Keratinocyte (primary cell): Measurements from ENCODE around the gene GRIA3. TPM values are rescaled to one million over a fixed set of nuclear protein-coding genes. Genes with fewer than 3 reads are reported as not detected.

Source experiments
- DNase-seq: peaks from one replicate; pipeline ENCODE4 v3.0.0-alpha.2; 2011; ENCODE audit warnings: low read depth, missing footprints, low spot score
- FAIRE-seq: peaks from 2 replicates; lab custom pipeline; 2011; peaks lifted over from hg19 to GRCh38; lab: Jason Lieb, UNC
- H2AFZ ChIP-seq: 2 replicates; pipeline ENCODE4 v1.6.0; 2012; ENCODE audit warnings: low read length, control low read depth, inconsistent platforms; ENCODE audit not compliant: control insufficient read depth
- H3K27ac ChIP-seq: 2 replicates; pipeline ENCODE4 v1.5.1; 2011; ENCODE audit warnings: low read length; ENCODE audit not compliant: control insufficient read depth, insufficient read depth
- H3K27me3 ChIP-seq: 3 replicates; pipeline ENCODE4 v1.6.0; 2011; ENCODE audit warnings: low read length; ENCODE audit not compliant: control insufficient read depth, insufficient read depth; ENCODE audit errors: extremely low read depth
- H3K36me3 ChIP-seq, 2 experiments: 2 replicates in 1 of 2; 3 replicates in 1 of 2; pipeline ENCODE4 v1.5.1; 2011; ENCODE audit warnings: low read length in 2 of 2, mild to moderate bottlenecking in 1 of 2; ENCODE audit not compliant: control insufficient read depth in 2 of 2, insufficient read depth in 2 of 2; ENCODE audit errors: extremely low read depth in 1 of 2
- H3K4me1 ChIP-seq: 3 replicates; pipeline ENCODE4 v1.5.1; 2011; ENCODE audit warnings: low read length; ENCODE audit not compliant: control insufficient read depth, insufficient read depth; ENCODE audit errors: extremely low read depth
- H3K4me2 ChIP-seq: 3 replicates; pipeline ENCODE4 v1.6.0; 2011; ENCODE audit warnings: low read depth, low read length; ENCODE audit not compliant: control insufficient read depth, insufficient read depth; ENCODE audit errors: extremely low read depth
- H3K4me3 ChIP-seq, 3 experiments: fragments of 200-600 bp in 1 of 3; sonication (generic) in 1 of 3; 2 replicates in 2 of 3; 3 replicates in 1 of 3; pipeline ENCODE4 v1.5.1; 2011 to 2016; ENCODE audit warnings: low read length in 3 of 3, mild to moderate bottlenecking in 3 of 3, control low read depth in 2 of 3, inconsistent platforms in 1 of 3, low read depth in 1 of 3, mixed read lengths in 1 of 3, mixed run types in 1 of 3, moderate library complexity in 1 of 3; ENCODE audit not compliant: control insufficient read depth in 2 of 3, insufficient read depth in 2 of 3; ENCODE audit errors: extremely low read depth in 1 of 3
- H3K79me2 ChIP-seq: 2 replicates; pipeline ENCODE4 v1.6.0; 2012; ENCODE audit warnings: low read length; ENCODE audit not compliant: control insufficient read depth, insufficient read depth
- H3K9ac ChIP-seq: 3 replicates; pipeline ENCODE4 v1.6.0; 2011; ENCODE audit warnings: low read length; ENCODE audit not compliant: control insufficient read depth, insufficient read depth; ENCODE audit errors: extremely low read depth
- H3K9me1 ChIP-seq: 3 replicates; pipeline ENCODE4 v1.6.0; 2011; ENCODE audit warnings: low read length; ENCODE audit not compliant: control insufficient read depth, insufficient read depth; ENCODE audit errors: extremely low read depth
- H3K9me3 ChIP-seq: 2 replicates; pipeline ENCODE4 v1.5.1; 2012; ENCODE audit warnings: low read depth, low read length; ENCODE audit not compliant: control insufficient read depth
- H4K20me1 ChIP-seq: 3 replicates; pipeline ENCODE4 v1.6.0; 2011; ENCODE audit warnings: low read length; ENCODE audit not compliant: control insufficient read depth, insufficient read depth; ENCODE audit errors: extremely low read depth
- EZH2 ChIP-seq: IDR thresholded peaks from one replicate; pipeline ENCODE4 v1.6.1; 2012; ENCODE audit warnings: inconsistent platforms, mild to moderate bottlenecking, low read length, moderate library complexity
- dilution Hi-C: fragments of 300-500 bp; cut with MboI; formaldehyde crosslinking; loops from one replicate; pipeline ENCODE4 v1.7.0; 2020; ENCODE audit warnings: low sequenced_read_pairs; ENCODE audit not compliant: extremely low pct_ligation_motif_present
- polyA plus RNA-seq, 5 experiments: library from polyadenylated mRNA; depleted of rRNA in 3 of 5; stranded (reverse) in 3 of 5; stranded (forward) in 1 of 5; unstranded in 1 of 5; fragments of >200 nt; gene quantifications; 1 replicate in 1 of 5; 2 replicates in 3 of 5; 3 replicates in 1 of 5; pipeline versions ENCODE4 v1.2.1 to v1.2.3, GENCODE V29; 2011 to 2012; ENCODE audit warnings: missing spikeins in 2 of 5, low read depth in 1 of 5, low replicate concordance in 1 of 5
- TF ChIP-seq, protein P1 (sequence below), 3 experiments: IDR thresholded peaks in 1 of 3; conservative IDR thresholded peaks in 1 of 3; optimal IDR thresholded peaks in 1 of 3; 2 replicates in 2 of 3; 3 replicates in 1 of 3; pipeline versions ENCODE3 to v1.5.1; 2011; ENCODE audit warnings: low read length in 3 of 3, mild to moderate bottlenecking in 3 of 3, moderate library complexity in 2 of 3, control low read depth in 1 of 3, inconsistent platforms in 1 of 3; ENCODE audit not compliant: insufficient read depth in 2 of 3; ENCODE audit errors: extremely low read depth in 1 of 3

Gene GRIA3
- polyA plus RNA-seq, 1 donor (not counting 4 experiments of a cell fraction or from before 2014, with no cell fraction given) = not detected

DNA sequence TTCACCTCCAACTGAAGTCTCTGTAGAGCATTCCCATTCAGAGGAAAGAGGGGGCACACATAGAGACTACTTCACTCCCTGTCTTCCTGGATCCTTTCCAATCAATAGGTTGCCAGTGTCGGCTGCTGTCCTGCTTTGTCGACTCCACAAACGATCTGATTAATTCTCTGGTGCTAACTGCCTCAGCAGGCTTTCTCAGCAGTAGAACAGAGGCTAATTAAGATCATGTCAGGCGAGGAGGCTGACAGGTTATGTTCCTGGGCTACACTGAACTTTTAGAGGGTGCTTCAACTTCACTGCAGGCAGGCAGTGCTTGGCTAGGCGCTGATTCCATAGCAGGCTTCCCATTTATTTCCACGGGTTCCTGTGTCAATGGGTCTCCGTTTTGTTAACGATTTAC, 79.2 kb downstream of the GRIA3 start:
- TF ChIP-seq, protein P1, sequence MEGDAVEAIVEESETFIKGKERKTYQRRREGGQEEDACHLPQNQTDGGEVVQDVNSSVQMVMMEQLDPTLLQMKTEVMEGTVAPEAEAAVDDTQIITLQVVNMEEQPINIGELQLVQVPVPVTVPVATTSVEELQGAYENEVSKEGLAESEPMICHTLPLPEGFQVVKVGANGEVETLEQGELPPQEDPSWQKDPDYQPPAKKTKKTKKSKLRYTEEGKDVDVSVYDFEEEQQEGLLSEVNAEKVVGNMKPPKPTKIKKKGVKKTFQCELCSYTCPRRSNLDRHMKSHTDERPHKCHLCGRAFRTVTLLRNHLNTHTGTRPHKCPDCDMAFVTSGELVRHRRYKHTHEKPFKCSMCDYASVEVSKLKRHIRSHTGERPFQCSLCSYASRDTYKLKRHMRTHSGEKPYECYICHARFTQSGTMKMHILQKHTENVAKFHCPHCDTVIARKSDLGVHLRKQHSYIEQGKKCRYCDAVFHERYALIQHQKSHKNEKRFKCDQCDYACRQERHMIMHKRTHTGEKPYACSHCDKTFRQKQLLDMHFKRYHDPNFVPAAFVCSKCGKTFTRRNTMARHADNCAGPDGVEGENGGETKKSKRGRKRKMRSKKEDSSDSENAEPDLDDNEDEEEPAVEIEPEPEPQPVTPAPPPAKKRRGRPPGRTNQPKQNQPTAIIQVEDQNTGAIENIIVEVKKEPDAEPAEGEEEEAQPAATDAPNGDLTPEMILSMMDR (optimal IDR thresholded peaks at IDR 0.05 in 1 of 3, IDR thresholded peaks at IDR 0.05 in 1 of 3, conservative IDR thresholded peaks at IDR 0.05 in 1 of 3; ENCODE audit: extremely low read depth in 1 of 3, insufficient read depth in 2 of 3, low read length in 3 of 3) = no peak
- TF ChIP-seq EZH2 = no peak
- H2AFZ ChIP-seq = no peak overlapping the region
- no peak overlapping the region for H3K27ac ChIP-seq
- no peaks in the 10 kb centered on the region for H4K20me1 ChIP-seq
- no peak overlapping the region for H3K4me3 ChIP-seq
- H3K27me3 ChIP-seq = no peaks in the 10 kb centered on the region
- dilution Hi-C loops = no loop called here
- no peaks in the 10 kb centered on the region for H3K79me2 ChIP-seq
- H3K9me3 ChIP-seq = no peaks in the 10 kb centered on the region
- H3K4me1 ChIP-seq = no peaks in the 10 kb centered on the region
- FAIRE-seq (no peak), DNase-seq (no peak)
- no peak overlapping the region for H3K9ac ChIP-seq
- no peak overlapping the region for H3K4me2 ChIP-seq
- no peaks in the 10 kb centered on the region for H3K36me3 ChIP-seq
- no peaks in the 10 kb centered on the region for H3K9me1 ChIP-seq

- Histone ChIP-seq H2AFZ (no peak overlapping the region), H3K36me3 (no peaks in the 10 kb centered on the region), H3K9ac (no peak overlapping the region), H3K4me1 (no peaks in the 10 kb centered on the region), H3K9me3 (no peaks in the 10 kb centered on the region), H4K20me1 (no peaks in the 10 kb centered on the region), H3K4me2 (no peak overlapping the region), H3K27ac (no peak overlapping the region), H3K27me3 (no peaks in the 10 kb centered on the region), H3K79me2 (no peaks in the 10 kb centered on the region), H3K4me3 (no peak overlapping the region), H3K9me1 (no peaks in the 10 kb centered on the region)
- dilution Hi-C loops = no loop called here
- TF ChIP-seq, protein P1 (optimal IDR thresholded peaks at IDR 0.05 in 1 of 3, IDR thresholded peaks at IDR 0.05 in 1 of 3, conservative IDR thresholded peaks at IDR 0.05 in 1 of 3; ENCODE audit: extremely low read depth in 1 of 3, insufficient read depth in 2 of 3, low read length in 3 of 3) = no peak
- TF ChIP-seq EZH2 = no peak
- FAIRE-seq = no peak
- DNase-seq = no peak
Measured at GRCh38 chrX:123263747-123264146, 79.7 kb downstream of the GRIA3 start.
